ENCODE results near the gene CCL4L2. TPM values are rescaled to one million over a fixed set of nuclear protein-coding genes. Genes with fewer than 3 reads are reported as not detected.
"Not testable (repeated sequence)": the region's sequence is repeated elsewhere in the genome, so short reads cannot be mapped to it uniquely, and the experiment has no call there.

The CCL4L2 gene
- total RNA-seq, 1 donor from 2014 or later, result 48.9 TPM

GRCh38 chr17:36193216-36193775 is 17.6 kb upstream of the CCL4L2 start:
- H3K27me3 Mint-ChIP-seq (ENCODE audit: low read depth, unreplicated experiment), result peaks cover 15% of the 10 kb centered on the region
- no peak overlapping the region for H3K9ac ChIP-seq (ENCODE audit: low read length)
- H3K27me3 ChIP-seq (ENCODE audit: insufficient read depth, low read length), result no peaks in the 10 kb centered on the region
- H3K4me3 Mint-ChIP-seq (ENCODE audit: unreplicated experiment), result no peak overlapping the region
- H4K20me1 ChIP-seq (ENCODE audit: insufficient read depth, low read length), result no peaks in the 10 kb centered on the region
- DNase-seq (ENCODE audit: low read depth) (no peak), FAIRE-seq (no peak)
- H3K36me3 ChIP-seq (ENCODE audit: insufficient read depth, low read length), result no peaks in the 10 kb centered on the region
- H3K27ac ChIP-seq (ENCODE audit: low read depth, low read length), result no peak overlapping the region
- H3K9me3 ChIP-seq (ENCODE audit: insufficient read depth, low read depth, low read length), result no peaks in the 10 kb centered on the region
- no peak overlapping the region for H3K27ac Mint-ChIP-seq (ENCODE audit: unreplicated experiment)
- TF ChIP-seq EZH2 (IDR thresholded peaks at IDR 0.05; ENCODE audit: insufficient read depth, low read length) (no peak), CTCF (IDR thresholded peaks at IDR 0.05; ENCODE audit: insufficient read depth, low read depth, low read length) (no peak)
- no peak overlapping the region for H3K4me2 ChIP-seq (ENCODE audit: low read length)
- H3K4me1 Mint-ChIP-seq (ENCODE audit: low read depth, unreplicated experiment), result peaks cover 24% of the 10 kb centered on the region
- no peaks in the 10 kb centered on the region for H3K9me3 Mint-ChIP-seq (ENCODE audit: unreplicated experiment)
- no peaks in the 10 kb centered on the region for H3K36me3 Mint-ChIP-seq (ENCODE audit: low read depth, unreplicated experiment)
- H3K79me2 ChIP-seq (ENCODE audit: insufficient read depth, low read length), result no peaks in the 10 kb centered on the region
- H3K4me3 ChIP-seq (ENCODE audit: insufficient read depth, low read depth, low read length), result no peak overlapping the region
- H2AFZ ChIP-seq (ENCODE audit: low read depth, low read length), result no peak overlapping the region
- H3K4me1 ChIP-seq (ENCODE audit: insufficient read depth, low read length), result no peaks in the 10 kb centered on the region

GRCh38 chr17:36194147-36194831 is 16.6 kb upstream of the CCL4L2 start:
- not testable (repeated sequence) for H4K20me1 ChIP-seq (ENCODE audit: insufficient read depth, low read length); H3K4me2 ChIP-seq (ENCODE audit: low read length); DNase-seq (ENCODE audit: low read depth); H3K27ac Mint-ChIP-seq (ENCODE audit: unreplicated experiment); H3K9me3 ChIP-seq (ENCODE audit: insufficient read depth, low read depth, low read length); H3K27me3 ChIP-seq (ENCODE audit: insufficient read depth, low read length); H3K4me3 ChIP-seq (ENCODE audit: insufficient read depth, low read depth, low read length); H3K27ac ChIP-seq (ENCODE audit: low read depth, low read length); H3K79me2 ChIP-seq (ENCODE audit: insufficient read depth, low read length); FAIRE-seq; H3K9ac ChIP-seq (ENCODE audit: low read length); H3K4me3 Mint-ChIP-seq (ENCODE audit: unreplicated experiment); H3K36me3 ChIP-seq (ENCODE audit: insufficient read depth, low read length); H3K36me3 Mint-ChIP-seq (ENCODE audit: low read depth, unreplicated experiment); H3K9me3 Mint-ChIP-seq (ENCODE audit: unreplicated experiment); H2AFZ ChIP-seq (ENCODE audit: low read depth, low read length); H3K4me1 ChIP-seq (ENCODE audit: insufficient read depth, low read length)
- peaks cover 15% of the 10 kb centered on the region for H3K27me3 Mint-ChIP-seq (ENCODE audit: low read depth, unreplicated experiment)
- H3K4me1 Mint-ChIP-seq (ENCODE audit: low read depth, unreplicated experiment), result peaks cover 25% of the 10 kb centered on the region

- not testable (repeated sequence) for H3K27ac ChIP-seq (ENCODE audit: low read depth, low read length); H3K4me1 ChIP-seq (ENCODE audit: insufficient read depth, low read length); H3K9me3 ChIP-seq (ENCODE audit: insufficient read depth, low read depth, low read length); H3K4me3 Mint-ChIP-seq (ENCODE audit: unreplicated experiment); H2AFZ ChIP-seq (ENCODE audit: low read depth, low read length); H3K9me3 Mint-ChIP-seq (ENCODE audit: unreplicated experiment); H4K20me1 ChIP-seq (ENCODE audit: insufficient read depth, low read length); H3K4me3 ChIP-seq (ENCODE audit: insufficient read depth, low read depth, low read length); H3K27me3 ChIP-seq (ENCODE audit: insufficient read depth, low read length); H3K36me3 ChIP-seq (ENCODE audit: insufficient read depth, low read length); H3K27ac Mint-ChIP-seq (ENCODE audit: unreplicated experiment); DNase-seq (ENCODE audit: low read depth); H3K36me3 Mint-ChIP-seq (ENCODE audit: low read depth, unreplicated experiment); H3K4me2 ChIP-seq (ENCODE audit: low read length); H3K79me2 ChIP-seq (ENCODE audit: insufficient read depth, low read length); H3K9ac ChIP-seq (ENCODE audit: low read length); FAIRE-seq
- Mint-ChIP-seq H3K4me1 (ENCODE audit: low read depth, unreplicated experiment) (peaks cover 26% of the 10 kb centered on the region), H3K27me3 (ENCODE audit: low read depth, unreplicated experiment) (peaks cover 15% of the 10 kb centered on the region)
Observed at GRCh38 chr17:36194832-36195433, 15.9 kb upstream of the CCL4L2 start.
